Muscle layer of colon (tissue), 2 donors: Measurements from ENCODE around the gene ARL8A.

Experiments used
- H3K27ac ChIP-seq: one replicate; pipeline ENCODE4 v1.7.0; 2013; ENCODE audit warnings: low read depth, mild to moderate bottlenecking, low read length, moderate library complexity
- H3K27me3 ChIP-seq, 2 donors: one replicate each; pipeline ENCODE4 v1.7.0; 2013; ENCODE audit warnings: low read length in 2 of 2, mild to moderate bottlenecking in 2 of 2; ENCODE audit not compliant: insufficient read depth in 2 of 2, control insufficient read depth in 1 of 2
- H3K36me3 ChIP-seq: one replicate; pipeline ENCODE4 v1.7.0; 2013; ENCODE audit warnings: mild to moderate bottlenecking, low read length; ENCODE audit not compliant: insufficient read depth
- H3K4me1 ChIP-seq: one replicate; pipeline ENCODE4 v1.7.0; 2013; ENCODE audit warnings: mild to moderate bottlenecking, low read length; ENCODE audit not compliant: insufficient read depth
- H3K4me3 ChIP-seq, 2 donors: one replicate each; pipeline ENCODE4 v1.7.0; 2013; ENCODE audit warnings: low read length in 2 of 2, low read depth in 1 of 2, mild to moderate bottlenecking in 1 of 2, moderate library complexity in 1 of 2
- H3K9ac ChIP-seq: one replicate; pipeline ENCODE4 v1.7.0; 2013; ENCODE audit warnings: low read length
- H3K9me3 ChIP-seq: one replicate; pipeline ENCODE4 v1.7.0; 2013; ENCODE audit warnings: mild to moderate bottlenecking, low read length
- donor health status: abdominal sarcoma.
- donor health status: Adenocarcinoma of cecum.

Gene ARL8A

GRCh38 chr1:202129453-202130296 is 14.9 kb downstream of the ARL8A start:
- H3K4me3 ChIP-seq, result no peak overlapping the region

DNA sequence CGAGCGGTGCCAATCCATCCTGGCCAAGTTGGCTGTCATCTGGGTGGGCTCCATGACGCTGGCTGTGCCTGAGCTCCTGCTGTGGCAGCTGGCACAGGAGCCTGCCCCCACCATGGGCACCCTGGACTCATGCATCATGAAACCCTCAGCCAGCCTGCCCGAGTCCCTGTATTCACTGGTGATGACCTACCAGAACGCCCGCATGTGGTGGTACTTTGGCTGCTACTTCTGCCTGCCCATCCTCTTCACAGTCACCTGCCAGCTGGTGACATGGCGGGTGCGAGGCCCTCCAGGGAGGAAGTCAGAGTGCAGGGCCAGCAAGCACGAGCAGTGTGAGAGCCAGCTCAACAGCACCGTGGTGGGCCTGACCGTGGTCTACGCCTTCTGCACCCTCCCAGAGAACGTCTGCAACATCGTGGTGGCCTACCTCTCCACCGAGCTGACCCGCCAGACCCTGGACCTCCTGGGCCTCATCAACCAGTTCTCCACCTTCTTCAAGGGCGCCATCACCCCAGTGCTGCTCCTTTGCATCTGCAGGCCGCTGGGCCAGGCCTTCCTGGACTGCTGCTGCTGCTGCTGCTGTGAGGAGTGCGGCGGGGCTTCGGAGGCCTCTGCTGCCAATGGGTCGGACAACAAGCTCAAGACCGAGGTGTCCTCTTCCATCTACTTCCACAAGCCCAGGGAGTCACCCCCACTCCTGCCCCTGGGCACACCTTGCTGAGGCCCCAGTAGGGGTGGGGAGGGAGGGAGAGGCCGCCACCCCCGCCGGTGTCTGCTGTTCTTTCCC is 16.5 kb downstream of the ARL8A start:
- H3K9ac ChIP-seq, result no peak overlapping the region
- no peak overlapping the region for H3K27ac ChIP-seq
- H3K4me3 ChIP-seq, result no peak overlapping the region
- peaks cover 3% of the 10 kb centered on the region for H3K36me3 ChIP-seq
- H3K27me3 ChIP-seq, result no peaks in the 10 kb centered on the region
- H3K4me1 ChIP-seq, result peaks cover 17% of the 10 kb centered on the region
- H3K9me3 ChIP-seq, result no peaks in the 10 kb centered on the region

More at GRCh38 chr1:202129453-202130296, 14.9 kb downstream of the ARL8A start:
- no peak overlapping the region for H3K9ac ChIP-seq
- no peaks in the 10 kb centered on the region for H3K27me3 ChIP-seq
- H3K36me3 ChIP-seq, result peaks cover 15% of the 10 kb centered on the region
- H3K9me3 ChIP-seq, result no peaks in the 10 kb centered on the region
- H3K4me1 ChIP-seq, result peaks cover 21% of the 10 kb centered on the region
- H3K27ac ChIP-seq, result peak overlapping the region; percentile 52

DNA sequence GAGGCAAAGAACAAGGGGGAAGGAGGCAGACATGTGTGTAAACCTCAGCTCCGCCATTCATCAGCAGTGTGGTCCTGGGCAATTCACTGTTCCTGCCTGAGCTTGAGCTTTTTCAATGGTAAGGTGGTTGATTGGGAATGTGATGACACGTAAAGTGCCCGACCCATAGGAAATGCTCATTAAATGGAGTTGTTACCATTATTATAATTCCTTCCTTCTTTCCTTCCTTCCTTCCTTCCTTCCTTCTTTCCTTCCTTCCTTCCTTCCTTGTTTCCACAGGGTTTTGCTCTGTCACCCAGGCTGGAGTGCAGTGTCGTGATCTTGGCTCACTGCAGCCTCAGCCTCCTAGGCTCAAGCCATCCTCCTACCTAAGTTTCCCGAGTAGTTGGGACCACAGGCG is 17.5 kb downstream of the ARL8A start:
- no peak overlapping the region for H3K9ac ChIP-seq
- H3K4me3 ChIP-seq, result no peak overlapping the region
- H3K27ac ChIP-seq, result no peak overlapping the region
- H3K36me3 ChIP-seq, result no peaks in the 10 kb centered on the region
- no peaks in the 10 kb centered on the region for H3K9me3 ChIP-seq
- H3K27me3 ChIP-seq, result no peaks in the 10 kb centered on the region
- peaks cover 7% of the 10 kb centered on the region for H3K4me1 ChIP-seq

DNA sequence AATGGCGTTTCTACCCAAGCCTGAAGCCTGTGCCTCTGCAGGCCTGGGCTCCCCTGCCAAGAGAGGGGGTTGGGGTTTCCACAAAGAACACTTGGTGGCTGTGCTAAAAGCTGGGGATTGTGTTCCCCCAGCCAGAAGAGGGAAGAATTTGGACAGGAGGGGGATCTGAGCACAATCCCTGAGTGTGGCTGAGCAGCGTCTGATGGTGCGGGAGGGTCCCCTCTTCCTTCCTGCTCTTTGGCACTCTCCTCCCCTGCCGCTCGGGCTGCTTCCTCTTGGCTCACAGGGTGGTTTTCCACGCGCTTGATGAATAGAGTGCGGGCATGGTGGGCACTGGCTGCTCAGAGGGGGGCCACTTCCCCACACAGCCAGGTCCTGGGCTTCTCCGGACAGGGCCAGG is 18.1 kb downstream of the ARL8A start:
- peaks cover under 1% of the 10 kb centered on the region for H3K4me1 ChIP-seq
- H3K9me3 ChIP-seq, result no peaks in the 10 kb centered on the region
- no peaks in the 10 kb centered on the region for H3K27me3 ChIP-seq
- H3K9ac ChIP-seq, result no peak overlapping the region
- no peak overlapping the region for H3K27ac ChIP-seq
- no peaks in the 10 kb centered on the region for H3K36me3 ChIP-seq
- no peak overlapping the region for H3K4me3 ChIP-seq

- Histone ChIP-seq H3K9me3 (no peaks in the 10 kb centered on the region), H3K36me3 (no peaks in the 10 kb centered on the region), H3K27me3 (no peaks in the 10 kb centered on the region), H3K27ac (no peak overlapping the region), H3K9ac (no peak overlapping the region), H3K4me3 (no peak overlapping the region), H3K4me1 (no peaks in the 10 kb centered on the region)
These were observed 18.9 kb downstream of the ARL8A start for GRCh38 chr1:202125611-202126010.

- H3K4me3 ChIP-seq, result no peak overlapping the region
- no peaks in the 10 kb centered on the region for H3K9me3 ChIP-seq
- H3K36me3 ChIP-seq, result no peaks in the 10 kb centered on the region
- no peak overlapping the region for H3K9ac ChIP-seq
- no peaks in the 10 kb centered on the region for H3K4me1 ChIP-seq
- H3K27ac ChIP-seq, result no peak overlapping the region
- H3K27me3 ChIP-seq, result no peaks in the 10 kb centered on the region
These were observed 20.4 kb downstream of the ARL8A start for GRCh38 chr1:202124142-202124541.

- H3K9me3 ChIP-seq, result no peaks in the 10 kb centered on the region
- H3K27me3 ChIP-seq, result no peaks in the 10 kb centered on the region
- H3K4me3 ChIP-seq, result no peak overlapping the region
- H3K9ac ChIP-seq, result no peak overlapping the region
- no peaks in the 10 kb centered on the region for H3K4me1 ChIP-seq
- H3K27ac ChIP-seq, result no peak overlapping the region
- no peaks in the 10 kb centered on the region for H3K36me3 ChIP-seq
These were observed 21.2 kb downstream of the ARL8A start for GRCh38 chr1:202123336-202123813.

- no peak within 1 kb of the TSS for H3K4me3 ChIP-seq
- H3K4me1 ChIP-seq, result no peaks in the 10 kb centered on the region
- no peaks in the 10 kb centered on the region for H3K9me3 ChIP-seq
- H3K9ac ChIP-seq, result no peak within 1 kb of the TSS
- no peaks in the 10 kb centered on the region for H3K36me3 ChIP-seq
- H3K27ac ChIP-seq, result no peak within 1 kb of the TSS
- H3K27me3 ChIP-seq, result no peaks in the 10 kb centered on the region
These were observed 21.8 kb downstream of the ARL8A start, which contains the start of gene GPR37L1 for GRCh38 chr1:202122639-202123335. TSS of gene GPR37L1 (plus strand) at chr1:202122917. CDS start at chr1:202122964, 47 bp downstream.

GRCh38 chr1:202121006-202121405 is 23.5 kb downstream of the ARL8A start:
- Histone ChIP-seq H3K36me3 (no peaks in the 10 kb centered on the region), H3K4me3 (no peak overlapping the region), H3K9me3 (no peaks in the 10 kb centered on the region), H3K27ac (no peak overlapping the region), H3K4me1 (no peaks in the 10 kb centered on the region), H3K27me3 (no peaks in the 10 kb centered on the region), H3K9ac (no peak overlapping the region)

DNA sequence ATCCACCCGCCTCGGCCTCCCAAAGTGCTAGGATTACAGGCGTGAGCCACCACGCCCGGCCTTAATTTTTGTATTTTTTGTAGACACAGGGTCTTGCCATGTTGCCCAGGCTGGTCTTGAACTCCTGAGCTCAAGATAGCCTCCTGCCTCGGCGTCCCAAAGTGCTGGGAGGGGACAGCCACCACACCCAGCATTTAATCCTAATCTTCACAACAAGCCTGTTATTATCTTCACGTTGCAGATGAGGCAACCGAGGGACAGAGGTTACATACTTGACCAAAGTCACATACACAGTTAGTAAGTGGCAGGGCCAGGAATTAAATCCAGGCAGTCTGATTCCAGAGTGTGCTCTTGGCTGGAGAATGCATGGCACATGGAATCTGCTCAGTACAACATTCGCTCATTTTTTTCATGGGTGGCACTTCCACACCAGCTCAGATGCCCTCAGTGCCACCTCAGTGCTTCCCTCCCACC is 26.6 kb downstream of the ARL8A start:
- Histone ChIP-seq H3K27ac (no peak overlapping the region), H3K36me3 (no peaks in the 10 kb centered on the region), H3K4me1 (peaks cover 5% of the 10 kb centered on the region), H3K27me3 (no peaks in the 10 kb centered on the region), H3K9me3 (no peaks in the 10 kb centered on the region), H3K4me3 (no peak overlapping the region), H3K9ac (no peak overlapping the region)

DNA sequence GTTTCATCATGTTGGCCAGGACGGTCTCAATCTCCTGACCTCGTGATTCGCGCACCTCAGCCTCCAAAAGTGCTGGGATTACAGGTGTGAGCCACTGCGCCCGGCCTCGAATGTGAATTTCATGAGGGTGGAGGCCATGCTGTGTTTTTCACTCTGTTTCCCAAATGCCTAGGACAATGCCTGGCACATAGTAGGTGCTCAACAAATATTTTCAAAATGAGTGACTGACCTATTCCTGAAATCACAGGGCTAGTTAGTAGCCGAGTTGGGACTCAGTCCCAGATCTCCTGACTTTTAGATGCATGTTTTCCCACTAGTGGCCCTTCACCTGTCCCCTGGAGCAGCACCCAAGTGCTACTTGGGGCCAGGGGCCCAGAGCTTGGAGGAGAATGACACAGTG is 28.2 kb downstream of the ARL8A start:
- Histone ChIP-seq H3K4me1 (peaks cover 6% of the 10 kb centered on the region), H3K9me3 (no peaks in the 10 kb centered on the region), H3K27me3 (no peaks in the 10 kb centered on the region), H3K4me3 (no peak overlapping the region), H3K27ac (no peak overlapping the region), H3K9ac (no peak overlapping the region), H3K36me3 (no peaks in the 10 kb centered on the region)
